T-helper 2 cell treated with Interferon-gamma antibody and Interleukin-4, amounts not matched to agents 5 μg/mL and 100 μg/mL, for 36 hours (primary cell): ENCODE measurements around the gene BPIFA2.
"Not testable (repeated sequence)": the region's sequence is repeated elsewhere in the genome, so short reads cannot be mapped to it uniquely, and the experiment has no call there.

ENCODE experiments used
- DNase-seq: peaks from one replicate; pipeline ENCODE4 v3.0.0; 2021; ENCODE audit warnings: low spot score
- H3K27ac Mint-ChIP-seq: one replicate; pipeline ENCODE4 v1.8.0; 2021; ENCODE audit warnings: mild to moderate bottlenecking, mixed read lengths
- H3K27me3 Mint-ChIP-seq: one replicate; pipeline ENCODE4 v1.8.0; 2021; ENCODE audit warnings: low read depth, mixed read lengths
- H3K36me3 Mint-ChIP-seq: one replicate; pipeline ENCODE4 v1.8.0; 2021; ENCODE audit warnings: low read depth, mixed read lengths
- H3K4me1 Mint-ChIP-seq: one replicate; pipeline ENCODE4 v1.8.0; 2021; ENCODE audit warnings: low read depth, mixed read lengths
- H3K4me3 Mint-ChIP-seq: one replicate; pipeline ENCODE4 v1.8.0; 2022; ENCODE audit warnings: mild to moderate bottlenecking, moderate library complexity, mixed read lengths
- H3K9me3 Mint-ChIP-seq: one replicate; pipeline ENCODE4 v1.8.0; 2021; ENCODE audit warnings: mixed read lengths

Gene BPIFA2

GRCh38 chr20:33167859-33168258 lies at the start of gene BPIFA2:
Gene BPIFA2, plus strand, starts transcription at chr20:33168159. Its CDS starts 987 bp downstream, at chr20:33169146.
- Mint-ChIP-seq H3K4me1 (no peaks in the 10 kb centered on the region), H3K36me3 (no peaks in the 10 kb centered on the region), H3K4me3 (no peak within 1 kb of the TSS), H3K27ac (no peak within 1 kb of the TSS), H3K27me3 (no peaks in the 10 kb centered on the region), H3K9me3 (peaks cover 21% of the 10 kb centered on the region)
- DNase-seq, result no peak

DNA sequence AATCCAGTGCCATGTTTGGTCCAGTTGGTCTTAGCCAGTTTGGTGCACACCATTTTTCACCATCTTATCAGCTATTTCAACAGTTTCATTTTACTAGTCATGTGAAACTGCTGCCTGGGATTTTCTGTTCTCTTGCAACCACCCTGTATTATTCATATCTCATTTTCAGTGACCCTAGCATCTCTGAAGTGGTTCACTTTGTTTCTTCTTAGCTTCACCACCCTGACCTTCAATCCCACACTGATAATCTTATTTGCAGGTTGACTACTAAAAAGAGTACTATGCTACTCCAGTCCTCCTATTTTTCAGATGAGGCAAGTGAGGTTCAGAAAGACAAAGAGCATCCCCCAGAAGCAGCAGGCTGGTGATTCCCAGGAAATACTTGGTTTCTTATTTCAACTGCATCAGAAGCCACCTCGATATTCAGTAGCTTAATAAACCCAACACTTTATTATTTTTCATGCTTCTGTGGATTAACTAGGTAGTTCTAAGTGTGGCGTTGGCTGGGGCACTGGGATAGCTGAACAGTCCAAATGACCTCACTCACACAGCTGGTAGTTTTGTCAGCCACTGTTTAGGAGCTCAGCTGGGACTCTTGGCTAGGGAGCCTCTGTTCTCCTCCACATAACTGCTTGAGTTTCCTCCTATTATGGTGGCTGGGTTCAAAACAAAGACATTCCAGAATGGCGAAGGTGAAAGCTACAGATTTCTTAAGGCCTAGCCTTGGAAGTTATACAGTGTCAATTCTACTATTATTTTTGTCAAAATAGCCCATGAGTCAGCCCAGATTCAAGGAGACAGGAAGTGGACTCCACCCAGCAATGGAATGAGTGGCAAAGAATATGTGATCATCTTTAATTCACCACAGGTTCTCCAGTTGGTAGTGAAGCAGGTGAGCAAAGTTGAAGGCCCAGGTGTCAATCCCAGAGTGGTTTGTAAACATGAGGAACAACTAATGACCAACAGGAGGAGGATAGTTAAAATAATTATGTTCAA lies 47.9 kb upstream of the BPIFA2 start:
- Mint-ChIP-seq H3K4me3 (no peak overlapping the region), H3K36me3 (peaks cover 1% of the 10 kb centered on the region), H3K9me3 (peaks cover 25% of the 10 kb centered on the region), H3K4me1 (peaks cover 14% of the 10 kb centered on the region), H3K27ac (peak overlapping the region; percentile 57), H3K27me3 (peaks cover 2% of the 10 kb centered on the region)
- no peak for DNase-seq

DNA sequence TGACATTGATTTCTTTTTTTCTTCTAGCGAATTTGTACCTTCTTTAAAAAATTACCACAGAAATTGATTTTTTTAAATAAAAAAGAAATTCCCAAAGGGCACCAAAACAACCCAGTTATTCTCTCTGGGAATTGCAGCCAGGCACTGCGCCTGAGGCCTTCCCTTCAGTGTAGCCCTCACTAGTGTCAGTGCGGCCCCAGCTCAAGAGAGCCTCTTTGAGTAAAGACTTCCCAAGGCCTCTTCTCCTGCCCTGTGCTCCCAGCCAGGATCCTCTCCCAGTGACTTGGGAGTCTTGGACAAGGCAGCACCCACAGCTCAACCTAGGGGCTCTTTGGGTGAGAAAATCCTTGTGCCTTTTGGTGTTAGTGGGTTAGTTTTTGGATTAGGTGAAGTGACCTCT lies 47.0 kb upstream of the BPIFA2 start:
- Mint-ChIP-seq H3K4me3 (no peak overlapping the region), H3K36me3 (peaks cover 1% of the 10 kb centered on the region), H3K4me1 (peaks cover 14% of the 10 kb centered on the region), H3K27me3 (peaks cover 6% of the 10 kb centered on the region), H3K27ac (no peak overlapping the region), H3K9me3 (peaks cover 25% of the 10 kb centered on the region)
- DNase-seq, result no peak

- not testable (repeated sequence) for H3K27ac Mint-ChIP-seq, H3K27me3 Mint-ChIP-seq, DNase-seq, H3K36me3 Mint-ChIP-seq, H3K4me3 Mint-ChIP-seq
- Mint-ChIP-seq H3K4me1 (peaks cover 14% of the 10 kb centered on the region), H3K9me3 (peaks cover 25% of the 10 kb centered on the region)
These were observed 45.7 kb upstream of the BPIFA2 start for GRCh38 chr20:33122297-33122696.

DNA sequence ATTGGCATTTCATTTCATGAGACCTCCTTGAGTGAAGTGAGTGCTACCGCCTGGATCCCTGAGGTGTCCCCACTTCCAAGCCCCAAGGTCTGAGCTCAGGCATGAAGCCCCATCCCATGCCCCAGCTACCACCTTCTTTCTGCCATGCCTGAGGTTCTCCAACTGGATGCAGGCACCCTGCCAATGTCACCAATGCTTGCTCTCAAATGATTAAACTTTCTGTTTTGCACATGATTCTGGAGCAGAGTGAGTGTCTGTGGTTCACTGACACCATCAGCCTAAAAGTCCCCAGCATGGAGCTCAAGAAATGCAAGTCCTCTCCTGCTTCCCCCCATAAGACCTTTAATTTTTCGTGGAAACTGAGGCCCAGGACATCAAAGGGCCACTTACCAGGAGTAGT lies 43.7 kb upstream of the BPIFA2 start:
- Mint-ChIP-seq H3K9me3 (peaks cover 25% of the 10 kb centered on the region), H3K4me1 (peaks cover 10% of the 10 kb centered on the region), H3K27ac (no peak overlapping the region), H3K36me3 (peaks cover 1% of the 10 kb centered on the region), H3K4me3 (no peak overlapping the region), H3K27me3 (peaks cover 7% of the 10 kb centered on the region)
- DNase-seq, result no peak

DNA sequence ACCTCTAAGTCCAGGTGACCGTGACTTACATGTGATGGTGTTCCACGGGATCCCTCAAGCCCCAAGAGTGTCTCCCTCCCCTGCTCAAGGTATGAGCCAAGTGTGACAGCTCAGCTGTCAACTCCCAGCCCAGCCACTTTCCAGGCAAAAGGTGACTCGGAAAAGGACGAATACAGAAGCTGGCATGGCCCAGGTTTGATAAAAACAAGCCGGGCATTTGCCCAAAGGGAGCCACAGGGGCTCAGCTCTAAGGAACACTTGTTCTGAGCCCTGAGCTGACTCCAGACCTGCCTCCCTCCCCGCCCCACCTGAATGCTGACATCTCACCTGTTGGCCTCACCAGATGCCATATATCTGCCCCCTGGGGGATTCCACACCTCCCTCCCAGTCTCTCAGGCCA lies 43.0 kb upstream of the BPIFA2 start:
- H3K27ac Mint-ChIP-seq, result no peak overlapping the region

GRCh38 chr20:33125983-33126382 lies 42.0 kb upstream of the BPIFA2 start:
- Mint-ChIP-seq H3K9me3 (peaks cover 15% of the 10 kb centered on the region), H3K4me3 (no peak overlapping the region), H3K27me3 (peaks cover 12% of the 10 kb centered on the region), H3K4me1 (no peaks in the 10 kb centered on the region), H3K36me3 (peaks cover 1% of the 10 kb centered on the region), H3K27ac (no peak overlapping the region)
- DNase-seq, result no peak

More for the DNA sequence above, 43.0 kb upstream of the BPIFA2 start:
- Mint-ChIP-seq H3K27me3 (peaks cover 12% of the 10 kb centered on the region), H3K4me3 (no peak overlapping the region), H3K9me3 (peaks cover 21% of the 10 kb centered on the region), H3K4me1 (peaks cover 6% of the 10 kb centered on the region), H3K36me3 (peaks cover 1% of the 10 kb centered on the region)
- no peak for DNase-seq

DNA sequence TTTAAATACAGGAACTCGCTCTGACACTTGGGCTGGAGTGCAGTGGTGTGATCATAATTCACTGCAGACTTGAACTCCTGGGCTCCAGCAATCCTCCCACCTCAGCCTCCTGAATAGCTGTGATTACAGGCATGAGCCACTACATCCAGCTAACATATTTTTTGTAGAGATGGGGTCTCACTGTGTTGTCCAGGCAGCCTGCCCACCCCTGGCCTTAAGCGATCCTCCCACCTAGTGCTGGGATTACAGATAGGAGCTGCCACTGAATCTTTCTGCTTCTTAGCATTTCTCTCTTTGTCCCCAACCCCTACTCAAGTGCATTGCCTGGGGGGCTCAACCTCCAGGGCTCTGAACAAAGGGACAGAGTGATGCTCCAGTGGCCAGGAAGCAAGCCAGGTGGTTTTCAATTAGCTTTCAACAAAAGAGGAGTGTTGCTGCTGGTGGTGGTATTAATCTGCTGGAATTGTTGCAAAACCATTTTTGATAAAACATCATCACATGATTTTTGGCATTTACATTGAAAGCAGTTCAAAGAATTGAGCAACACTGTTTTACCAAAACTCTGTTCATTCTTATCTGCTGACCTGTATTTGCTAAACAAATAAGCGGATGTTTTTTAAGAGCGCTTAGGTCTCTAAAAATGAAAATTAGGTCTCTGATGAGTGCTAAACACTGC lies 40.4 kb upstream of the BPIFA2 start:
- no peaks in the 10 kb centered on the region for H3K4me1 Mint-ChIP-seq
- H3K4me3 Mint-ChIP-seq, result no peak overlapping the region
- peaks cover 7% of the 10 kb centered on the region for H3K9me3 Mint-ChIP-seq
- H3K27ac Mint-ChIP-seq, result no peak overlapping the region
- DNase-seq, result no peak
- peaks cover 12% of the 10 kb centered on the region for H3K27me3 Mint-ChIP-seq
- H3K36me3 Mint-ChIP-seq, result no peaks in the 10 kb centered on the region

DNA sequence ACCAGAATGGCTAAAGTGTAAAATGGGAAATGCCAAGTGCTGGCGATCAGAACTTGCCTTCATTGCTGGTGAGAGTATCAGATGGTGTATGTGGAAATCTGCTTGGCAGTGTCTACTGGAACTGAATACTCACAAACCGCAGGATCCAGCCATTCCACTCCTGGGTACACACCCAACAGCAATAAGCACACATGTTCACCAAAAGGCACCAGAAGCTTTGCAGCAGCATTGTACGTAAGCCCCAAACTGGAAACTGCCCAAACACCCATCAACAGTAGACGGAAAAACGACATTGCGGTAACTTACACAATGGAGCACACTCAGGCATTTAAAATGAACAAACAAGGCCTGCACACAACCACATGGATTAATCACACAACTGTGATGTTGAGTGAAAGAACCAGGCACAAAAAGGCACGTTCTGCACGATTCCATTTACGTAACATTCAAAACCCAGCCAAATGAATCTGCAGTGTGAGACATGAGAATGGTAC lies 37.3 kb upstream of the BPIFA2 start:
- H3K9me3 Mint-ChIP-seq, result no peaks in the 10 kb centered on the region
- H3K36me3 Mint-ChIP-seq, result no peaks in the 10 kb centered on the region
- DNase-seq, result no peak

GRCh38 chr20:33131949-33132473 lies 35.9 kb upstream of the BPIFA2 start:
- Mint-ChIP-seq H3K4me1 (no peaks in the 10 kb centered on the region), H3K27me3 (peaks cover 5% of the 10 kb centered on the region), H3K27ac (no peak overlapping the region), H3K9me3 (no peaks in the 10 kb centered on the region), H3K36me3 (no peaks in the 10 kb centered on the region), H3K4me3 (no peak overlapping the region)
- no peak for DNase-seq

More for the DNA sequence above, 37.3 kb upstream of the BPIFA2 start:
- no peak overlapping the region for H3K4me3 Mint-ChIP-seq
- no peaks in the 10 kb centered on the region for H3K4me1 Mint-ChIP-seq
- H3K27ac Mint-ChIP-seq, result no peak overlapping the region
- peaks cover 7% of the 10 kb centered on the region for H3K27me3 Mint-ChIP-seq

- H3K27ac Mint-ChIP-seq, result no peak overlapping the region
- DNase-seq, result no peak
- peaks cover 5% of the 10 kb centered on the region for H3K27me3 Mint-ChIP-seq
- H3K9me3 Mint-ChIP-seq, result no peaks in the 10 kb centered on the region
- no peaks in the 10 kb centered on the region for H3K36me3 Mint-ChIP-seq
- H3K4me3 Mint-ChIP-seq, result no peak overlapping the region
- H3K4me1 Mint-ChIP-seq, result no peaks in the 10 kb centered on the region
These were observed 35.2 kb upstream of the BPIFA2 start for GRCh38 chr20:33132513-33133372.

DNA sequence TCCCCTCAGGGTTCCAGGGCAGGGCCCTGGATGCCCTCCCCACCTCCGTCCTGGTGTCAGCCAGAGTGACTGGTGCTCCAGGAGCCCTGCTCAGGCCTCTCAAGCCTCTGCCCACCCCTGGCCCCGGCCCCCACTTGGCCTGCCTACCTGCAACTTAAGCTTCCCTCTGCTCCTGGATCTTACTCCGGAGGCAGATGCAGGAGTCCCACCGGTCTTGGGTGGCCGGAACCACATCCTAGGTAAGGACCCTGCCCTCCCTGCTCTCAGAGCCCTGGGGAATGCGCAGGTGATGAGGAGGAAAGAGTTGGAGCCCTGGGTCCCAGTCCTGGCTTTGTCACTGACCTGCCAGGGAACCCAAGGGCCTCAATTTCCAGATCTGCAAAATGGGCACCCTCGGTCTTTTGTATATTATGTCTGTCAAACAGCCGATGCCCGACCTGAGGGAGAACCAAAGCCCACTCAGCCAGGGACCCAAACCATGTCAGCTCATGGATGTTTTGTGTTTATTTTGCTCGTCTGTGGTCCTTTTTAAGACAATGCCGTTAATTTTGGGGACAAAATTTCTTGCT lies 34.5 kb upstream of the BPIFA2 start:
- Mint-ChIP-seq H3K27me3 (peaks cover 5% of the 10 kb centered on the region), H3K9me3 (no peaks in the 10 kb centered on the region), H3K36me3 (no peaks in the 10 kb centered on the region), H3K27ac (no peak overlapping the region), H3K4me3 (no peak overlapping the region), H3K4me1 (no peaks in the 10 kb centered on the region)
- no peak for DNase-seq

- no peaks in the 10 kb centered on the region for H3K4me1 Mint-ChIP-seq
- DNase-seq, result no peak
- H3K4me3 Mint-ChIP-seq, result no peak overlapping the region
- H3K36me3 Mint-ChIP-seq, result no peaks in the 10 kb centered on the region
- H3K9me3 Mint-ChIP-seq, result no peaks in the 10 kb centered on the region
- peaks cover 6% of the 10 kb centered on the region for H3K27me3 Mint-ChIP-seq
- H3K27ac Mint-ChIP-seq, result no peak overlapping the region
These were observed 30.8 kb upstream of the BPIFA2 start for GRCh38 chr20:33137195-33137594.
